Measurements from ENCODE around the gene TRHDE. TPM values are rescaled to one million over a fixed set of nuclear protein-coding genes. Genes with fewer than 3 reads are reported as not detected.

Gene TRHDE
- total RNA-seq, 1 donor from 2014 or later = 5.6 TPM

GRCh38 chr12:72368298-72368697 is 96.1 kb downstream of the TRHDE start:
- no peak for DNase-seq (ENCODE audit: low read depth)
- no peaks in the 10 kb centered on the region for H3K36me3 ChIP-seq (ENCODE audit: control insufficient read depth, insufficient read depth, low read length)

GRCh38 chr12:72368719-72369422 is 96.7 kb downstream of the TRHDE start:
- H3K27me3 ChIP-seq (ENCODE audit: control insufficient read depth, insufficient read depth, low read length) = no peaks in the 10 kb centered on the region
- TF ChIP-seq CTCF (IDR thresholded peaks at IDR 0.05; ENCODE audit: insufficient read depth, low read length, poor library complexity, severe bottlenecking) = no peak
- no peaks in the 10 kb centered on the region for H3K36me3 ChIP-seq (ENCODE audit: control insufficient read depth, insufficient read depth, low read length)
- DNase-seq (ENCODE audit: low read depth) = no peak
- H3K4me3 ChIP-seq (ENCODE audit: low read depth, low read length) = no peak overlapping the region

More at GRCh38 chr12:72368298-72368697, 96.1 kb downstream of the TRHDE start:
- no peak for TF ChIP-seq CTCF (IDR thresholded peaks at IDR 0.05; ENCODE audit: insufficient read depth, low read length, poor library complexity, severe bottlenecking)
- Histone ChIP-seq H3K27me3 (ENCODE audit: control insufficient read depth, insufficient read depth, low read length) (no peaks in the 10 kb centered on the region), H3K4me3 (ENCODE audit: low read depth, low read length) (no peak overlapping the region)

- TF ChIP-seq CTCF (IDR thresholded peaks at IDR 0.05; ENCODE audit: insufficient read depth, low read length, poor library complexity, severe bottlenecking) = no peak
- H3K27me3 ChIP-seq (ENCODE audit: control insufficient read depth, insufficient read depth, low read length) = no peaks in the 10 kb centered on the region
- H3K4me3 ChIP-seq (ENCODE audit: low read depth, low read length) = no peak overlapping the region
- H3K36me3 ChIP-seq (ENCODE audit: control insufficient read depth, insufficient read depth, low read length) = no peaks in the 10 kb centered on the region
- no peak for DNase-seq (ENCODE audit: low read depth)
Measured at GRCh38 chr12:72369423-72369959, 97.3 kb downstream of the TRHDE start.

- Histone ChIP-seq H3K36me3 (ENCODE audit: control insufficient read depth, insufficient read depth, low read length) (no peaks in the 10 kb centered on the region), H3K27me3 (ENCODE audit: control insufficient read depth, insufficient read depth, low read length) (no peaks in the 10 kb centered on the region), H3K4me3 (ENCODE audit: low read depth, low read length) (no peak overlapping the region)
- DNase-seq (ENCODE audit: low read depth) = no peak
- TF ChIP-seq CTCF (IDR thresholded peaks at IDR 0.05; ENCODE audit: insufficient read depth, low read length, poor library complexity, severe bottlenecking) = no peak
Measured at GRCh38 chr12:72380441-72380840, 108.3 kb downstream of the TRHDE start.

GRCh38 chr12:72388322-72388721 is 116.2 kb downstream of the TRHDE start:
- DNase-seq (ENCODE audit: low read depth) = no peak
- Histone ChIP-seq H3K4me3 (ENCODE audit: low read depth, low read length) (no peak overlapping the region), H3K36me3 (ENCODE audit: control insufficient read depth, insufficient read depth, low read length) (no peaks in the 10 kb centered on the region), H3K27me3 (ENCODE audit: control insufficient read depth, insufficient read depth, low read length) (no peaks in the 10 kb centered on the region)
- no peak for TF ChIP-seq CTCF (IDR thresholded peaks at IDR 0.05; ENCODE audit: insufficient read depth, low read length, poor library complexity, severe bottlenecking)

- H3K4me3 ChIP-seq (ENCODE audit: low read depth, low read length) = no peak overlapping the region
- no peak for DNase-seq (ENCODE audit: low read depth)
- no peaks in the 10 kb centered on the region for H3K27me3 ChIP-seq (ENCODE audit: control insufficient read depth, insufficient read depth, low read length)
- TF ChIP-seq CTCF (IDR thresholded peaks at IDR 0.05; ENCODE audit: insufficient read depth, low read length, poor library complexity, severe bottlenecking) = no peak
- H3K36me3 ChIP-seq (ENCODE audit: control insufficient read depth, insufficient read depth, low read length) = no peaks in the 10 kb centered on the region
Measured at GRCh38 chr12:72390146-72390545, 118.0 kb downstream of the TRHDE start.
